Mesothelial cell of epicardium (in vitro differentiated cells): ENCODE results near the gene FOXS1. TPM values are rescaled to one million over a fixed set of nuclear protein-coding genes. Genes with fewer than 3 reads are reported as not detected.

ENCODE experiments used
- DNase-seq, 2 experiments: peaks; one replicate each; pipeline ENCODE4 v3.0.0; 2021; ENCODE audit warnings: low spot score in 2 of 2; ENCODE audit not compliant: unreplicated experiment in 2 of 2
- H3K27ac Mint-ChIP-seq: 2 replicates; pipeline ENCODE4 v1.8.0; 2021; ENCODE audit warnings: mixed read lengths
- H3K27me3 Mint-ChIP-seq: 2 replicates; pipeline ENCODE4 v1.8.0; 2021; ENCODE audit warnings: low read depth, mixed read lengths
- H3K36me3 Mint-ChIP-seq: 2 replicates; pipeline ENCODE4 v1.8.0; 2021; ENCODE audit warnings: mixed read lengths
- H3K4me1 Mint-ChIP-seq: 2 replicates; pipeline ENCODE4 v1.8.0; 2021; ENCODE audit warnings: mixed read lengths
- H3K4me3 Mint-ChIP-seq: 2 replicates; pipeline ENCODE4 v1.8.0; 2021; ENCODE audit warnings: mild to moderate bottlenecking, moderate library complexity, mixed read lengths
- H3K9me3 Mint-ChIP-seq: 2 replicates; pipeline ENCODE4 v1.8.0; 2021; ENCODE audit warnings: mixed read lengths
- total RNA-seq: library from RNA; stranded (reverse); gene quantifications from 3 replicates; pipeline ENCODE4 v1.2.1, GENCODE V29; 2021
- TF ChIP-seq, protein P1 (sequence below): fragments of 200-600 bp; sonication (generic); IDR thresholded peaks from one replicate; pipeline ENCODE4 v1.5.0; 2021; ENCODE audit warnings: antibody characterized with exemption; ENCODE audit not compliant: unreplicated experiment

FOXS1 gene
- total RNA-seq, 1 donor from 2014 or later = 1.9 TPM

DNA sequence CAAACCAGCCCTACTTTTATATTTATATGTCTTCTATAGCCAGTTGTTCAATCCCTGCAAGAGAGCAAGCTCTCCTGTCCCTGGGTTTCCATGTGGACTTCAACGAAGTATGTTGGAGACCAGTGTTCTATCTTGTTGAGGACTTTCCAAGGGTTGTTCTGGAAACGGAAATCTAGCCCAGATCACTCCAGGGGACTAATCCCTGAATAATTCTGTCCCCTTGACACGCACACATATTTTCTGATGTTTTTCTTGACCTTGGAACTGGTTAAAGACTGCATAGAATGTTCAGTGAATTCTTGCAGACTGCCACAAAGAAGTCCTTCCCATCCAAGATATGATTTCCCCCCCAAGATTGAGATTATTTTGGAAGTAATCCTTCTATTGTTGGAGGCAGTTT lies 35.7 kb downstream of the FOXS1 start:
- Mint-ChIP-seq H3K27ac (no peak overlapping the region), H3K36me3 (peaks cover 2% of the 10 kb centered on the region), H3K4me3 (no peak overlapping the region), H3K27me3 (no peaks in the 10 kb centered on the region), H3K9me3 (no peaks in the 10 kb centered on the region), H3K4me1 (peaks cover 5% of the 10 kb centered on the region)
- no peak for DNase-seq
- TF ChIP-seq, protein P1, sequence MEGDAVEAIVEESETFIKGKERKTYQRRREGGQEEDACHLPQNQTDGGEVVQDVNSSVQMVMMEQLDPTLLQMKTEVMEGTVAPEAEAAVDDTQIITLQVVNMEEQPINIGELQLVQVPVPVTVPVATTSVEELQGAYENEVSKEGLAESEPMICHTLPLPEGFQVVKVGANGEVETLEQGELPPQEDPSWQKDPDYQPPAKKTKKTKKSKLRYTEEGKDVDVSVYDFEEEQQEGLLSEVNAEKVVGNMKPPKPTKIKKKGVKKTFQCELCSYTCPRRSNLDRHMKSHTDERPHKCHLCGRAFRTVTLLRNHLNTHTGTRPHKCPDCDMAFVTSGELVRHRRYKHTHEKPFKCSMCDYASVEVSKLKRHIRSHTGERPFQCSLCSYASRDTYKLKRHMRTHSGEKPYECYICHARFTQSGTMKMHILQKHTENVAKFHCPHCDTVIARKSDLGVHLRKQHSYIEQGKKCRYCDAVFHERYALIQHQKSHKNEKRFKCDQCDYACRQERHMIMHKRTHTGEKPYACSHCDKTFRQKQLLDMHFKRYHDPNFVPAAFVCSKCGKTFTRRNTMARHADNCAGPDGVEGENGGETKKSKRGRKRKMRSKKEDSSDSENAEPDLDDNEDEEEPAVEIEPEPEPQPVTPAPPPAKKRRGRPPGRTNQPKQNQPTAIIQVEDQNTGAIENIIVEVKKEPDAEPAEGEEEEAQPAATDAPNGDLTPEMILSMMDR = no peak

DNA sequence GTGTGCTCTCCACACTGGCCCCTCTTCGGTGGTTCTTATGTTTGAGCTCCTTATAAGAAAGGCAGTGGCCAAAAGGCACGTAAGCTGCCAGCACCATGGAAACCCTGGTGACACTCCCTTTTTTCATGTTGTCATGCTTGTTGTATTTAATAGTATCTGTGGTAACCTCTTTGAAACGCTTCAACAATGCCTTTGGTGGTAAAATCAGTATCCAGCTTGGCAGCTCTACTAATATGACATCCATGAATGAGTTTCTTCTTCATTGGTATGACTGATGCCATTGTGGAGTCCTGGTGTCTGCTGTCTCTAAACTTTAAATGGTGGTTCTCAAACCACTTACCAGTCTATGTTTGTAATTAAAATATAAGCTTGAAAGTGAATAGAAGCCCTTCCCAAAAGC lies 36.9 kb downstream of the FOXS1 start:
- Mint-ChIP-seq H3K4me3 (no peak overlapping the region), H3K36me3 (peaks cover 2% of the 10 kb centered on the region), H3K27me3 (no peaks in the 10 kb centered on the region), H3K9me3 (no peaks in the 10 kb centered on the region), H3K4me1 (peaks cover 7% of the 10 kb centered on the region), H3K27ac (no peak overlapping the region)
- no peak for DNase-seq
- TF ChIP-seq, protein P1 = no peak

DNA sequence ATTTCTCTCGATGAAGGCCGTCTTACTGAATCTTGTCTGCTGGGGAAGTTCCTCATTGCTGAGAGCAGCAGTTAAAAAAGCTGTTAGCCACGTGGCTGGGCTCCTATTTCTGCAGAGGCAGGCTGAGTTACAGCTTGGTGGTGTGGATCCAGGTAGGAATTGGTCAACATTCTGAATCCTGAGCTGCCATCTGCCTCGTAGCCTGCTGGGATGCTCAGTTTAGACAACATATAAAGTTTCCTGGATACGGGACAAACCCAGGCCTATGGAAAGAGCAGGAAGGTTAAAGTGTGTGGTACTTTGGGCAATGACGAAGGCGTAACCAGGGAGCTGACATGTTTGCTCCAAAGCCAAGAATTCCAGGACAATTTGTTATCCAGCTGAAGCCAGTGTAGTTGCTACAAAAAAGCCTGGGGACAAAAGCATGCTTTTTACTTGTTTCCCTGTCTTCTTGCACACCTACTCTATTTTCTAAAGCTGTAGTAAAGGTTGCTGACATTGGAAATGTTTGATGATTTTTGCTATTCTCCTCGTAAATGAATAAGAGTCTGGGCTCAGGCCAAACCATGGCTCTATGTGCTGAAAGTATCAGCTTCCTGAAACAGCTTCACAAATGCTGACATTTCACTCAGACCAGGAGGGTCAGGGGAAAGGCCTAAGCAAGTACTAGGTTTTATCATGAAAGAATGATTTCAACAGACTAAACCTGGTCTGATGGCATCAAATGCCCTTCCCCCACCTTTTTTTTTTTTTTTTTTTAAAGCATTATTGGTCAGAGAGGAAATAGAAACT lies 38.6 kb downstream of the FOXS1 start:
- no peak for DNase-seq
- TF ChIP-seq, protein P1 = no peak
- H3K27ac Mint-ChIP-seq = no peak overlapping the region
- no peak overlapping the region for H3K4me3 Mint-ChIP-seq
- peaks cover 3% of the 10 kb centered on the region for H3K4me1 Mint-ChIP-seq
- H3K9me3 Mint-ChIP-seq = no peaks in the 10 kb centered on the region
- peaks cover 10% of the 10 kb centered on the region for H3K36me3 Mint-ChIP-seq
- H3K27me3 Mint-ChIP-seq = no peaks in the 10 kb centered on the region

DNA sequence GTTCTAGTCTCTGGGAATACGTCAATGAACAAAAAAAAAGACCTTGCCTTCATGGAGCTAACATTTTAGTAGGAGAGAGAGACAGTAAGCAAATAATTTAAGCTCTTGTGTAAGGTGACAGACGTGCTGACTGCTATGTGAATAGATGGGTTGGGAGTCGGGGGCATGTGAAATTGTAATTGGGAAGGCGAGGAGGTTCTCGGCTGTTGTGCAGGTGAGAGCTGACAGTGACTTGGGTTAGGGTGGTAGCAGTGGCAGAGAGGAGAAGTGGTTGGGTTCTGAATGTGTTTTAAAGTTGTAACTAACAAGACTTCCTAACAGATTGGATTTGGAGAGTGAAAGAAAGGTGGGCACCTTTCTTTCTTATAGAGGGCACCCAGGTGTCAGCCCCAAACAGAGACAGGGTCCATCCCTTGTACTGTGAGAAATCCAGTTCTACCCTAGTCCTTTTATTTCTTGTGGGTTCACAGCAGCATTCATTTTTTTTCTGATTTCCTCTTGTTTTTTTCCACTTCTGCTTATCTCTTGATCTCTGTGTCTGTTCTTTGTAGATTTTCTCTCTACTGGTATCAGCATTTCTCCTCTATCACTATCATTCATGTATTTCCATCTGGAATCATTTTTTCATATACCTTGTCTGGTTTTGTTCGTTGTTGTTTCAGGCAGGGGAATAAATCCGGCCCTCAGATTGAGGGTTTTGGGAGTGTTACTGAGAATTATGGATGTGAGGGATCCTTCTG lies 41.7 kb downstream of the FOXS1 start:
- Mint-ChIP-seq H3K4me3 (no peak overlapping the region), H3K36me3 (peaks cover 23% of the 10 kb centered on the region), H3K27ac (no peak overlapping the region), H3K9me3 (no peaks in the 10 kb centered on the region), H3K4me1 (peaks cover 3% of the 10 kb centered on the region), H3K27me3 (no peaks in the 10 kb centered on the region)
- TF ChIP-seq, protein P1 = no peak
- no peak for DNase-seq

DNA sequence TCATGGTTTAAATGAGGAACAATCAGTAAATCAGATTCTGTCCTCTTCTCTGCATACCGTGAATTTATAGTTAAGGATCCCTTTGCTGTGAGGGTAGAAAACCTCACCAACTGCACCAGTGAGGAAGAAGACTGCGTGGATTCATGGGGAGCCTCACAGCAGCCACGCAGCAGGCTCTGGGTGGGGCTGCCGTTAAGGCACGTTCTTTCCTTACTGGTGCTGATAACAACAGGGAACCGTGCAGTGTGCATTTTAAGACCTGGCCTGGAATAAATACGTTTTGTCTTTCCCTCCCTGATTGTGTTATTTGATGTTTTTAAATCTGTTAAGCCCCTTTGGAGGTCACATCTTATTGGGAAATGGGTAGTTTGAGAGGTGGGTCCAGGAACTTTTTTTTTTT lies 43.9 kb downstream of the FOXS1 start:
- Mint-ChIP-seq H3K36me3 (peaks cover 34% of the 10 kb centered on the region), H3K27me3 (no peaks in the 10 kb centered on the region), H3K4me3 (no peak overlapping the region), H3K9me3 (no peaks in the 10 kb centered on the region), H3K27ac (no peak overlapping the region), H3K4me1 (peaks cover 3% of the 10 kb centered on the region)
- DNase-seq = no peak
- TF ChIP-seq, protein P1 = no peak
